ENCODE data around the gene JCHAIN. TPM values are rescaled to one million over a fixed set of nuclear protein-coding genes. Genes with fewer than 3 reads are reported as not detected.

The JCHAIN gene
- total RNA-seq, 3 donors from 2014 or later: 258 to 602 (median 347) TPM

- no peaks in the 10 kb centered on the region for H3K36me3 ChIP-seq (ENCODE audit: low read depth)
- TF ChIP-seq CTCF (IDR thresholded peaks at IDR 0.05): no peak
- no peak overlapping the region for H3K4me3 ChIP-seq
- no peaks in the 10 kb centered on the region for H3K9me3 ChIP-seq
- intact Hi-C loops (cut with DNase I, micrococcal nuclease): no loop called here
- no peak for DNase-seq
- no peak for ATAC-seq
- no peaks in the 10 kb centered on the region for H3K4me1 ChIP-seq (ENCODE audit: low read depth)
Observed at GRCh38 chr4:70640192-70640591, 26.1 kb downstream of the JCHAIN start.

GRCh38 chr4:70637239-70637913 is 28.9 kb downstream of the JCHAIN start:
- TF ChIP-seq CTCF (IDR thresholded peaks at IDR 0.05): no peak
- DNase-seq (no peak), ATAC-seq (no peak)
- H3K9me3 ChIP-seq: no peaks in the 10 kb centered on the region
- H3K4me1 ChIP-seq (ENCODE audit: low read depth): no peaks in the 10 kb centered on the region
- intact Hi-C loops (cut with DNase I, micrococcal nuclease): no loop called here
- H3K36me3 ChIP-seq (ENCODE audit: low read depth): no peaks in the 10 kb centered on the region
- no peak overlapping the region for H3K4me3 ChIP-seq

- TF ChIP-seq CTCF (IDR thresholded peaks at IDR 0.05): no peak
- intact Hi-C loops (cut with DNase I, micrococcal nuclease): no loop called here
Observed at GRCh38 chr4:70634482-70634881, 31.8 kb downstream of the JCHAIN start.

GRCh38 chr4:70632028-70632427 is 34.3 kb downstream of the JCHAIN start:
- ATAC-seq: no peak
- H3K9me3 ChIP-seq: no peaks in the 10 kb centered on the region
- TF ChIP-seq CTCF (IDR thresholded peaks at IDR 0.05): no peak
- intact Hi-C loops (cut with DNase I, micrococcal nuclease): no loop called here
- no peak for DNase-seq
- no peaks in the 10 kb centered on the region for H3K4me1 ChIP-seq (ENCODE audit: low read depth)
- H3K4me3 ChIP-seq: no peak overlapping the region
- H3K36me3 ChIP-seq (ENCODE audit: low read depth): no peaks in the 10 kb centered on the region

More at GRCh38 chr4:70634482-70634881, 31.8 kb downstream of the JCHAIN start:
- H3K4me3 ChIP-seq: no peak overlapping the region
- no peaks in the 10 kb centered on the region for H3K36me3 ChIP-seq (ENCODE audit: low read depth)
- no peaks in the 10 kb centered on the region for H3K9me3 ChIP-seq
- no peaks in the 10 kb centered on the region for H3K4me1 ChIP-seq (ENCODE audit: low read depth)
- ATAC-seq (no peak), DNase-seq (no peak)

GRCh38 chr4:70630162-70630561 is 36.1 kb downstream of the JCHAIN start:
- no peak for ATAC-seq
- TF ChIP-seq CTCF (IDR thresholded peaks at IDR 0.05): no peak

More at GRCh38 chr4:70630162-70630561, 36.1 kb downstream of the JCHAIN start:
- Histone ChIP-seq H3K4me1 (ENCODE audit: low read depth) (no peaks in the 10 kb centered on the region), H3K36me3 (ENCODE audit: low read depth) (no peaks in the 10 kb centered on the region), H3K4me3 (no peak overlapping the region), H3K9me3 (no peaks in the 10 kb centered on the region)
- intact Hi-C loops (cut with DNase I, micrococcal nuclease): no loop called here
- no peak for DNase-seq
